ENCODE measurements around the gene TNNT2.

TNNT2 gene

DNA sequence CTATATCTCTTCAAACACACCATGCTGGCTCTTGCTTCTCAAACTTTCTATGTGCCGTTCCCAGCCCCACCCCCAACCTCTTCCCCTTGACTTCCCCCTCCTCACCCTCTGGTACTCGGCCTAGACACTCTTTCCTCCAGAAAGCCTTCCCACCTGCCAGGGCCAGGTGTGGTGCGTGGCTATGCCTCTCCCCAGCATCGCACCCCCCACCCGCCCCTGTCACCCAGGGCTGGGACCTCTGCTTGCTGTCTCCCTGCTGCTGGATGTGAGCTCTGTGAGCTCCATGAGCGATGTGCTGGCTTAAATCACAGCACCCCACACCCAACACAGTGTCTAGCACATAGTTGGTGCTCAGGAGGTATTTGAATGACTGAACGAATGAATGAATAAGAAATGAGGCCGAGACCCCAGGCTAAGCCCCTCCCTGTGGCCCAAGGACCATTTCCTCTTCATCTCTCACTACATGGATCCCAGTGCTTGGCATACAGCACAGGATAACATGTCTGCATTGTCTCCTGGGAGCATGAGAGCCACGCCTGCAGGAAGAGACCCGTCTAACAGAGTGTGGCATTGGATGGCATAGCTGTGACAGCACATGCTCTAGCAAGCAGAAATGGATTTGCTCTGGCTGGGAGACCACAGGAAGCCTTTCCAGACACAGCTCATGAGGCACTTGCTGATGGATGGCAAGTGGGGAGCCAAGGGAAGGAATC lies 19.7 kb downstream of the TNNT2 start:
- CTCF ChIA-PET = interaction anchor here (1.3 kb wide), 1 partner anchor 104 kb away, joined by 3 read pairs; no protein-coding TSS in a partner anchor
- POLR2A ChIA-PET = no interaction called here
- no peak for DNase-seq (ENCODE audit: extremely low spot score)
- TF ChIP-seq CTBP1 (IDR thresholded peaks at IDR 0.05; ENCODE audit: borderline replicate concordance) (no peak), ZNF384 (IDR thresholded peaks at IDR 0.05) (no peak), FOXM1 (IDR thresholded peaks at IDR 0.05; ENCODE audit: borderline replicate concordance) (no peak), ELF4 (IDR thresholded peaks at IDR 0.05) (no peak), L3MBTL2 (conservative IDR thresholded peaks at IDR 0.05) (no peak), SP1 (IDR thresholded peaks at IDR 0.05) (no peak), NFRKB (IDR thresholded peaks at IDR 0.05) (no peak), FOXA1 (IDR thresholded peaks at IDR 0.05) (no peak), HDGF (IDR thresholded peaks at IDR 0.05; ENCODE audit: borderline replicate concordance) (no peak), FOXK2 (IDR thresholded peaks at IDR 0.05) (no peak), ARNT (IDR thresholded peaks at IDR 0.05) (no peak)

DNA sequence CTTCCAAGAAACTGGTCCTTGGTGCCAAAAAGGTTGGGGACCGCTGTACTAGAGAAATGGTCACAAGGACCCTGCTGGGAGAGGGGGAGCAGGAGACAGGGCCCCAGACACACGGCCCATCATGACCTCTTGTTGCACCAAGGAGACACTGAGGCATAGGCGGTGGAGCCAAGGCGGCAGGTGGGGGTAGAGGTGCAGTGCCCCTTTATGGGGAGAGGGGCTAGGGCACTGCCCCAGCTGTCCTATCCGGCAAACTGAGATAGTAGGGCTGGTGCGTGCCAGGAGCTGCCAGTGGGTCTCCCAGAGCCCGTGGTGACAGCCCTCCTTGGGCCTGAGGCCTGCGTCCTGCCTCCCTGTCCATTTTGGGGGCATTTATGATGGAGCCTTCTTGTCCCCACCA lies 20.3 kb downstream of the TNNT2 start:
- POLR2A ChIA-PET = no interaction called here
- CTCF ChIA-PET = interaction anchor here (1.3 kb wide), 1 partner anchor 103 kb away, joined by 3 read pairs; no protein-coding TSS in a partner anchor
- DNase-seq (ENCODE audit: extremely low spot score) = no peak
- no peak for TF ChIP-seq FOXK2 (IDR thresholded peaks at IDR 0.05)
- TF ChIP-seq HDGF (IDR thresholded peaks at IDR 0.05; ENCODE audit: borderline replicate concordance) = no peak
- no peak for TF ChIP-seq NFRKB (IDR thresholded peaks at IDR 0.05)
- no peak for TF ChIP-seq FOXM1 (IDR thresholded peaks at IDR 0.05; ENCODE audit: borderline replicate concordance)
- no peak for TF ChIP-seq BHLHE40 (IDR thresholded peaks at IDR 0.05; ENCODE audit: borderline replicate concordance)
- TF ChIP-seq ELF4 (IDR thresholded peaks at IDR 0.05) = no peak
- no peak for TF ChIP-seq LEF1 (IDR thresholded peaks at IDR 0.05; ENCODE audit: borderline replicate concordance)
- no peak for TF ChIP-seq L3MBTL2 (conservative IDR thresholded peaks at IDR 0.05)
- TF ChIP-seq, protein P1, sequence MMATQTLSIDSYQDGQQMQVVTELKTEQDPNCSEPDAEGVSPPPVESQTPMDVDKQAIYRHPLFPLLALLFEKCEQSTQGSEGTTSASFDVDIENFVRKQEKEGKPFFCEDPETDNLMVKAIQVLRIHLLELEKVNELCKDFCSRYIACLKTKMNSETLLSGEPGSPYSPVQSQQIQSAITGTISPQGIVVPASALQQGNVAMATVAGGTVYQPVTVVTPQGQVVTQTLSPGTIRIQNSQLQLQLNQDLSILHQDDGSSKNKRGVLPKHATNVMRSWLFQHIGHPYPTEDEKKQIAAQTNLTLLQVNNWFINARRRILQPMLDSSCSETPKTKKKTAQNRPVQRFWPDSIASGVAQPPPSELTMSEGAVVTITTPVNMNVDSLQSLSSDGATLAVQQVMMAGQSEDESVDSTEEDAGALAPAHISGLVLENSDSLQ (IDR thresholded peaks at IDR 0.05) = no peak
- no peak for TF ChIP-seq ZNF384 (IDR thresholded peaks at IDR 0.05)
- TF ChIP-seq CTBP1 (IDR thresholded peaks at IDR 0.05; ENCODE audit: borderline replicate concordance) = no peak
- no peak for TF ChIP-seq SP1 (IDR thresholded peaks at IDR 0.05)
- TF ChIP-seq ARNT (IDR thresholded peaks at IDR 0.05) = no peak
- no peak for TF ChIP-seq SUZ12 (IDR thresholded peaks at IDR 0.05)

DNA sequence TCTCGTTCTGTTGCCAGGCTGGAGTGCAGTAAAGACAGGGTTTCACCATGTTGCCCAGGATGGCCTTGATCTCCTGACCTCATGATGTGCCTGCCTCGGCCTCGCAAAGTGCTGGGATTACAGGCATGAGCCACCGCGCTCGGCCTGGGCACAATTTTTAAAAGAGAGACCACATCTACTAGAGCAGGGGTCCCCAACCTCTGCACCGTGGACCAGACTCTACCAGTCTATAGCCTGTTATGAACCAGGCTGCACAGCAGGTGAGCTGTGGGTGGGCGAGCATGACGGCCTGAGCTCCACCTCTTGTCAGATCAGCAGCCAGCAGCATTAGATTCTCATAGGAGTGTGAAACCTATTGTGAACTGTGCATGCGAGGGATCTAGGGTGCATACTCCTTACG lies 20.8 kb downstream of the TNNT2 start:
- TF ChIP-seq FOXK2 (IDR thresholded peaks at IDR 0.05) = no peak
- TF ChIP-seq SP1 (IDR thresholded peaks at IDR 0.05) = no peak
- no peak for TF ChIP-seq NFRKB (IDR thresholded peaks at IDR 0.05)
- no peak for TF ChIP-seq TARDBP (IDR thresholded peaks at IDR 0.05)
- TF ChIP-seq FOXA1 (IDR thresholded peaks at IDR 0.05) = no peak
- no peak for TF ChIP-seq ARNT (IDR thresholded peaks at IDR 0.05)
- no peak for TF ChIP-seq CTBP1 (IDR thresholded peaks at IDR 0.05; ENCODE audit: borderline replicate concordance)
- TF ChIP-seq, protein P1 (IDR thresholded peaks at IDR 0.05) = no peak
- no peak for TF ChIP-seq SUZ12 (IDR thresholded peaks at IDR 0.05)
- TF ChIP-seq ELF4 (IDR thresholded peaks at IDR 0.05) = no peak
- TF ChIP-seq ZNF384 (IDR thresholded peaks at IDR 0.05) = no peak
- TF ChIP-seq HDGF (IDR thresholded peaks at IDR 0.05; ENCODE audit: borderline replicate concordance) = no peak
- TF ChIP-seq BHLHE40 (IDR thresholded peaks at IDR 0.05; ENCODE audit: borderline replicate concordance) = no peak
- TF ChIP-seq L3MBTL2 (conservative IDR thresholded peaks at IDR 0.05) = no peak
- ChIA-PET CTCF (no interaction called here), POLR2A (no interaction called here)
- DNase-seq (ENCODE audit: extremely low spot score) = no peak

DNA sequence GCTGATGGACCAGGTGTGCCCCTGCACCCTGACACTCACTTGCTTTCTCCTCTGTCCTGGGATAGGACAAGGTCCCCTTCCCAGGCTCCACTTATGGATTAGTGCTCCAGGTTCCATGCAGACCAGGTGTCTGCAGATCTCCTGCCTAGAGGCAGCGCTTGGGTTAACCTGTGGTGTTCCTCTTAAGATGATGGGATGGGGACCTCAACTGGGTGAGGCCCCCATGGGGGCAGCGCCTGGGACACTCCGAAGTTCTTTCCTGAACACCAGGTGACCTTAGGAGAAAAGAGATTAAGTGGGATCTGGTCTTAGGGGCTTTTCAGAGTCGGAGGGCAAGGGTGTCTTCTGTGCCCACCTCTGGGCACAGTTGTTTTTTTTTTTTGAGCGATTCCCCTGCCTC lies 21.2 kb downstream of the TNNT2 start:
- POLR2A ChIA-PET = no interaction called here
- no peak for DNase-seq (ENCODE audit: extremely low spot score)
- TF ChIP-seq TARDBP (IDR thresholded peaks at IDR 0.05) (no peak), HDGF (IDR thresholded peaks at IDR 0.05; ENCODE audit: borderline replicate concordance) (no peak), L3MBTL2 (conservative IDR thresholded peaks at IDR 0.05) (no peak), ARNT (IDR thresholded peaks at IDR 0.05) (no peak), ZNF384 (IDR thresholded peaks at IDR 0.05) (no peak), ELF4 (IDR thresholded peaks at IDR 0.05) (no peak), FOXA1 (IDR thresholded peaks at IDR 0.05) (no peak), NFRKB (IDR thresholded peaks at IDR 0.05) (no peak), CTBP1 (IDR thresholded peaks at IDR 0.05; ENCODE audit: borderline replicate concordance) (no peak), SP1 (IDR thresholded peaks at IDR 0.05) (no peak)
- TF ChIP-seq, protein P1 (IDR thresholded peaks at IDR 0.05) = no peak
- CTCF ChIA-PET = no interaction called here

DNA sequence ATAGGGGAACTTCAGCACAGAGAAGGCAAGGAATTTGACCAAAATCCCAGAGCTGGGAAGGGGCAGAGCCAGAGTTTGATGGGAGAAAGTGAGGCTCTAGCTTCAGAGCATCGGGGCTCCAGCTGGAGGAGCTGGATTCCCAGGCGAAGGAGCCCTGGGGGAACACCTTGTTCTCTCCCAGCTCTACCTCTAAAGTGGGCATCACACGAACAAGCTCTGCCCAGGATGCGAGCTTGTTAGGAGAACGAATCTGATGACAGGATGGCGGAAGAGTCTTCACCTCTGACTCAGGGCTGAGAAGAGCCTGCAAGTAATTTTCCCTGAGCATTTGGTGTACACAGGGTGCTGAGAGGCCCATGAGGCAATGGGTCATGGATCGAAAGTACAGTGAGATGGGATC lies 22.0 kb downstream of the TNNT2 start:
- no peak for DNase-seq (ENCODE audit: extremely low spot score)
- POLR2A ChIA-PET = no interaction called here
- CTCF ChIA-PET = interaction anchor here (0.9 kb wide), 1 partner anchor 101 kb away, joined by 3 read pairs; no protein-coding TSS in a partner anchor

More for the DNA sequence above, 22.0 kb downstream of the TNNT2 start:
- no peak for TF ChIP-seq ARNT (IDR thresholded peaks at IDR 0.05)
- no peak for TF ChIP-seq SP1 (IDR thresholded peaks at IDR 0.05)
- no peak for TF ChIP-seq CTBP1 (IDR thresholded peaks at IDR 0.05; ENCODE audit: borderline replicate concordance)
- TF ChIP-seq, protein P1 (IDR thresholded peaks at IDR 0.05) = no peak
- TF ChIP-seq FOXA1 (IDR thresholded peaks at IDR 0.05) = no peak
- TF ChIP-seq NFRKB (IDR thresholded peaks at IDR 0.05) = no peak
- no peak for TF ChIP-seq FOXK2 (IDR thresholded peaks at IDR 0.05)
- no peak for TF ChIP-seq L3MBTL2 (conservative IDR thresholded peaks at IDR 0.05)
- no peak for TF ChIP-seq SUZ12 (IDR thresholded peaks at IDR 0.05)
- no peak for TF ChIP-seq ZNF384 (IDR thresholded peaks at IDR 0.05)
- no peak for TF ChIP-seq TARDBP (IDR thresholded peaks at IDR 0.05)
- TF ChIP-seq LEF1 (IDR thresholded peaks at IDR 0.05; ENCODE audit: borderline replicate concordance) = no peak
- no peak for TF ChIP-seq HDGF (IDR thresholded peaks at IDR 0.05; ENCODE audit: borderline replicate concordance)
- no peak for TF ChIP-seq FOXM1 (IDR thresholded peaks at IDR 0.05; ENCODE audit: borderline replicate concordance)
- no peak for TF ChIP-seq ELF4 (IDR thresholded peaks at IDR 0.05)
- no peak for TF ChIP-seq BHLHE40 (IDR thresholded peaks at IDR 0.05; ENCODE audit: borderline replicate concordance)

All from HEK293T (cell line).